ENCODE results near the gene TSACC. TPM values are rescaled to one million over a fixed set of nuclear protein-coding genes. Genes with fewer than 3 reads are reported as not detected.
"Not testable (repeated sequence)": the region's sequence is repeated elsewhere in the genome, so short reads cannot be mapped to it uniquely, and the experiment has no call there.

TSACC gene
- total RNA-seq, 1 donor from 2014 or later: not detected

- Mint-ChIP-seq H3K36me3 (ENCODE audit: low read depth) (peaks cover 7% of the 10 kb centered on the region), H3K4me1 (ENCODE audit: low read depth) (peaks cover 27% of the 10 kb centered on the region)
- no peak for TF ChIP-seq CTCF (IDR thresholded peaks at IDR 0.05)
These were observed 1.1 kb upstream of the TSACC start for GRCh38 chr1:156337052-156337887.

GRCh38 chr1:156337888-156338179, 492 bp upstream of the TSACC start:
- peak; percentile 48 for TF ChIP-seq CTCF (IDR thresholded peaks at IDR 0.05)
- no peaks in the 10 kb centered on the region for H3K27me3 Mint-ChIP-seq (ENCODE audit: low read depth)
- peaks cover 7% of the 10 kb centered on the region for H3K36me3 Mint-ChIP-seq (ENCODE audit: low read depth)
- DNase-seq (ENCODE audit: low spot score): no peak
- peak overlapping the region; percentile 99 for H3K4me3 Mint-ChIP-seq (ENCODE audit: unreplicated experiment)
- no peaks in the 10 kb centered on the region for H3K9me3 Mint-ChIP-seq (ENCODE audit: low read depth)
- H3K4me1 Mint-ChIP-seq (ENCODE audit: low read depth): peaks cover 27% of the 10 kb centered on the region
- peak overlapping the region; percentile 94 for H3K27ac Mint-ChIP-seq (ENCODE audit: unreplicated experiment)

More at GRCh38 chr1:156337052-156337887, 1.1 kb upstream of the TSACC start:
- H3K27me3 Mint-ChIP-seq (ENCODE audit: low read depth): no peaks in the 10 kb centered on the region
- DNase-seq (ENCODE audit: low spot score): no peak
- H3K27ac Mint-ChIP-seq (ENCODE audit: unreplicated experiment): peak overlapping the region; percentile 94
- H3K9me3 Mint-ChIP-seq (ENCODE audit: low read depth): no peaks in the 10 kb centered on the region
- H3K4me3 Mint-ChIP-seq (ENCODE audit: unreplicated experiment): peak overlapping the region; percentile 99

GRCh38 chr1:156342166-156342955, 4.0 kb downstream of the TSACC start:
- TF ChIP-seq CTCF (IDR thresholded peaks at IDR 0.05): no peak
- Mint-ChIP-seq H3K36me3 (ENCODE audit: low read depth) (no peaks in the 10 kb centered on the region), H3K27ac (ENCODE audit: unreplicated experiment) (no peak overlapping the region), H3K4me3 (ENCODE audit: unreplicated experiment) (no peak overlapping the region), H3K4me1 (ENCODE audit: low read depth) (peaks cover 8% of the 10 kb centered on the region), H3K9me3 (ENCODE audit: low read depth) (no peaks in the 10 kb centered on the region), H3K27me3 (ENCODE audit: low read depth) (peaks cover 10% of the 10 kb centered on the region)
- no peak for DNase-seq (ENCODE audit: low spot score)

- no peaks in the 10 kb centered on the region for H3K9me3 Mint-ChIP-seq (ENCODE audit: low read depth)
- H3K4me1 Mint-ChIP-seq (ENCODE audit: low read depth): peaks cover 7% of the 10 kb centered on the region
- DNase-seq (ENCODE audit: low spot score): no peak
- peaks cover 17% of the 10 kb centered on the region for H3K27me3 Mint-ChIP-seq (ENCODE audit: low read depth)
- H3K36me3 Mint-ChIP-seq (ENCODE audit: low read depth): no peaks in the 10 kb centered on the region
- H3K4me3 Mint-ChIP-seq (ENCODE audit: unreplicated experiment): no peak overlapping the region
- no peak for TF ChIP-seq CTCF (IDR thresholded peaks at IDR 0.05)
- H3K27ac Mint-ChIP-seq (ENCODE audit: unreplicated experiment): no peak overlapping the region
These were observed 6.1 kb downstream of the TSACC start for GRCh38 chr1:156344409-156344808.

- H3K27me3 Mint-ChIP-seq (ENCODE audit: low read depth): peaks cover 20% of the 10 kb centered on the region
- H3K9me3 Mint-ChIP-seq (ENCODE audit: low read depth); H3K27ac Mint-ChIP-seq (ENCODE audit: unreplicated experiment); H3K4me3 Mint-ChIP-seq (ENCODE audit: unreplicated experiment); DNase-seq (ENCODE audit: low spot score); H3K36me3 Mint-ChIP-seq (ENCODE audit: low read depth); H3K4me1 Mint-ChIP-seq (ENCODE audit: low read depth): not testable (repeated sequence)
These were observed 7.7 kb downstream of the TSACC start for GRCh38 chr1:156346035-156346434.
